Thyroid gland (tissue), 4 donors: Measurements from ENCODE around the gene CERKL. TPM values are rescaled to one million over a fixed set of nuclear protein-coding genes. Genes with fewer than 3 reads are reported as not detected.

Experiments
- DNase-seq, 2 donors: peaks; one replicate each; pipeline ENCODE4 v3.0.0-alpha.2; 2019
- H3K27ac ChIP-seq, 3 donors: fragments of 200-600 bp; sonication (generic); 1 replicate in 2 of 3; 2 replicates in 1 of 3; pipeline ENCODE4 v1.5.1; 2016 to 2019; ENCODE audit warnings: mild to moderate bottlenecking in 1 of 3, moderate library complexity in 1 of 3
- H3K27me3 ChIP-seq: fragments of 200-600 bp; sonication (generic); one replicate; pipeline ENCODE4 v1.5.1; 2019
- H3K36me3 ChIP-seq, 2 donors: fragments of 200-600 bp; sonication (generic); one replicate each; pipeline ENCODE4 v1.5.1; 2016 to 2019
- H3K4me1 ChIP-seq, 2 donors: fragments of 200-600 bp; sonication (generic); one replicate each; pipeline ENCODE4 v1.5.1; 2017 to 2019
- H3K4me3 ChIP-seq, 3 donors: fragments of 200-600 bp; sonication (generic); replicated peaks in 1 of 3; 1 replicate in 2 of 3; 2 replicates in 1 of 3; pipeline ENCODE4 v1.5.1; 2016; ENCODE audit warnings: mild to moderate bottlenecking in 1 of 3
- H3K9me3 ChIP-seq: fragments of 200-600 bp; sonication (generic); one replicate; pipeline ENCODE4 v1.5.1; 2017
- CTCF ChIP-seq, 6 experiments: fragments of 200-600 bp in 3 of 6; fragments of 450-650 bp in 3 of 6; sonication (generic) in 3 of 6; IDR thresholded peaks; one replicate each; pipeline ENCODE4 v1.5.1; 2016 to 2019; ENCODE audit warnings: antibody characterized with exemption in 6 of 6, mild to moderate bottlenecking in 2 of 6, inconsistent platforms in 1 of 6, moderate library complexity in 1 of 6
- POLR2A ChIP-seq, 2 donors: fragments of 450-650 bp; IDR thresholded peaks; one replicate each; pipeline ENCODE4 v1.6.1; 2017; ENCODE audit warnings: antibody characterized with exemption in 2 of 2, mild to moderate bottlenecking in 2 of 2, moderate library complexity in 1 of 2
- WGBS, 2 donors: methylation state at CpG; one replicate each; pipeline ENCODE4 v1.1.5; 2017; 5-methylcytosine and 5-hydroxymethylcytosine counted together
- intact Hi-C: fragments of 100-400 bp; cut with DNase I; formaldehyde crosslinking; loops from one replicate; pipeline ENCODE4 v1.15.1; 2023
- total RNA-seq, 4 donors: library from RNA; depleted of rRNA; stranded (reverse); fragments of >200 nt; gene quantifications; one replicate each; pipeline ENCODE4 v1.2.3, GENCODE V29; 2016

The CERKL gene
- total RNA-seq, 4 donors from 2014 or later, result not detected

GRCh38 chr2:181586569-181587081, 70.3 kb downstream of the CERKL start:
- intact Hi-C loops, result no loop called here
- Histone ChIP-seq H3K4me1 (no peaks in the 10 kb centered on the region), H3K27ac (no peak overlapping the region), H3K4me3 (no peak overlapping the region), H3K36me3 (no peaks in the 10 kb centered on the region), H3K27me3 (no peaks in the 10 kb centered on the region), H3K9me3 (no peaks in the 10 kb centered on the region)
- WGBS, 2 donors, result 19 to 20% methylated on average over 4 of the region's 4 CpGs
- no peak for TF ChIP-seq POLR2A (IDR thresholded peaks at IDR 0.05)
- no peak for TF ChIP-seq CTCF (IDR thresholded peaks at IDR 0.05)
- DNase-seq, result no peak

- no peak overlapping the region for H3K27ac ChIP-seq
- H3K4me1 ChIP-seq, result no peaks in the 10 kb centered on the region
- no peaks in the 10 kb centered on the region for H3K9me3 ChIP-seq
- TF ChIP-seq CTCF (IDR thresholded peaks at IDR 0.05) (no peak), POLR2A (IDR thresholded peaks at IDR 0.05) (no peak)
- H3K27me3 ChIP-seq, result no peaks in the 10 kb centered on the region
- WGBS, 2 donors, result 63 to 64% methylated on average over 3 of the region's 3 CpGs
- intact Hi-C loops, result no loop called here
- H3K4me3 ChIP-seq, result no peak overlapping the region
- DNase-seq, result no peak
- H3K36me3 ChIP-seq, result no peaks in the 10 kb centered on the region
Measured at GRCh38 chr2:181585732-181586131, 71.2 kb downstream of the CERKL start.

- intact Hi-C loops, result no loop called here
- Histone ChIP-seq H3K36me3 (no peaks in the 10 kb centered on the region), H3K4me3 (no peak overlapping the region), H3K9me3 (no peaks in the 10 kb centered on the region), H3K4me1 (no peaks in the 10 kb centered on the region), H3K27me3 (no peaks in the 10 kb centered on the region), H3K27ac (no peak overlapping the region)
- WGBS, 2 donors, result 80 to 81% methylated on average over 2 of the region's 2 CpGs
- no peak for TF ChIP-seq CTCF (IDR thresholded peaks at IDR 0.05)
- no peak for TF ChIP-seq POLR2A (IDR thresholded peaks at IDR 0.05)
- no peak for DNase-seq
Measured at GRCh38 chr2:181581534-181581933, 75.4 kb downstream of the CERKL start.

- 53 to 56% methylated on average over 3 of the region's 3 CpGs for WGBS, 2 donors
- no peaks in the 10 kb centered on the region for H3K4me1 ChIP-seq
- H3K27me3 ChIP-seq, result no peaks in the 10 kb centered on the region
- H3K36me3 ChIP-seq, result no peaks in the 10 kb centered on the region
- intact Hi-C loops, result no loop called here
- no peak for DNase-seq
- H3K9me3 ChIP-seq, result no peaks in the 10 kb centered on the region
- H3K4me3 ChIP-seq, result no peak overlapping the region
- no peak for TF ChIP-seq POLR2A (IDR thresholded peaks at IDR 0.05)
- no peak for TF ChIP-seq CTCF (IDR thresholded peaks at IDR 0.05)
- no peak overlapping the region for H3K27ac ChIP-seq
Measured at GRCh38 chr2:181578829-181579228, 78.1 kb downstream of the CERKL start.

- H3K27ac ChIP-seq, result no peak overlapping the region
- no peaks in the 10 kb centered on the region for H3K36me3 ChIP-seq
- intact Hi-C loops, result no loop called here
- no peak for DNase-seq
- no peaks in the 10 kb centered on the region for H3K4me1 ChIP-seq
- TF ChIP-seq POLR2A (IDR thresholded peaks at IDR 0.05), result no peak
- TF ChIP-seq CTCF (IDR thresholded peaks at IDR 0.05), result no peak
- H3K4me3 ChIP-seq, result no peak overlapping the region
- WGBS, 2 donors, result 83% methylated on average over 5 of the region's 5 CpGs
- H3K9me3 ChIP-seq, result no peaks in the 10 kb centered on the region
- no peaks in the 10 kb centered on the region for H3K27me3 ChIP-seq
Measured at GRCh38 chr2:181576431-181576830, 80.5 kb downstream of the CERKL start.
